Aorta (tissue), 5 donors: Measurements from ENCODE around the gene ENSA. TPM values are rescaled to one million over a fixed set of nuclear protein-coding genes. Genes with fewer than 3 reads are reported as not detected.
A peak's percentile ranks its signal among the peaks of the same experiment; 100 is the strongest.

Source experiments
- ATAC-seq: fragments of 200-7000 bp; cut with Tn5 transposase; one replicate; pipeline ENCODE4 v1.9.1; 2022; ENCODE audit warnings: moderate library complexity; ENCODE audit not compliant: low FRiP score
- DNase-seq, 2 donors: peaks; one replicate each; pipeline ENCODE4 v3.0.0-alpha.2; 2020
- H3K27ac ChIP-seq, 2 donors: one replicate each; pipeline ENCODE4 v1.5.1; 2013; ENCODE audit warnings: low read length in 2 of 2, mild to moderate bottlenecking in 2 of 2, moderate library complexity in 2 of 2, control low read depth in 1 of 2, inconsistent platforms in 1 of 2, low read depth in 1 of 2
- H3K27me3 ChIP-seq, 2 donors: one replicate each; pipeline ENCODE4 v1.6.1; 2013; ENCODE audit warnings: control low read depth in 1 of 2, low read length in 1 of 2, mild to moderate bottlenecking in 1 of 2, moderate library complexity in 1 of 2; ENCODE audit not compliant: insufficient read depth in 2 of 2, control insufficient read depth in 1 of 2
- H3K36me3 ChIP-seq, 2 donors: one replicate each; pipeline ENCODE4 v1.6.1; 2013; ENCODE audit warnings: control low read depth in 1 of 2, low read length in 1 of 2, mild to moderate bottlenecking in 1 of 2; ENCODE audit not compliant: insufficient read depth in 2 of 2, control insufficient read depth in 1 of 2
- H3K4me1 ChIP-seq, 2 donors: one replicate each; pipeline ENCODE4 v1.6.1; 2013; ENCODE audit warnings: low read length in 2 of 2, control low read depth in 1 of 2, mild to moderate bottlenecking in 1 of 2, moderate library complexity in 1 of 2; ENCODE audit not compliant: insufficient read depth in 2 of 2, control insufficient read depth in 1 of 2
- H3K4me3 ChIP-seq, 2 donors: one replicate each; pipeline ENCODE4 v1.5.1; 2013; ENCODE audit warnings: low read length in 2 of 2, control low read depth in 1 of 2, mild to moderate bottlenecking in 1 of 2
- H3K9me3 ChIP-seq: one replicate; pipeline ENCODE4 v1.6.1; 2013; ENCODE audit warnings: mild to moderate bottlenecking, low read length; ENCODE audit not compliant: control insufficient read depth
- WGBS, 2 donors: extraction: QIAGEN DNeasy Blood & Tissue Kit; methylation state at CpG; one replicate each; pipeline ENCODE4 v1.1.7; 2013; 5-methylcytosine and 5-hydroxymethylcytosine counted together
- intact Hi-C, 2 donors: fragments of 100-400 bp; cut with DNase I; formaldehyde crosslinking; loops; one replicate each; pipeline versions ENCODE4 v1.14.2 to v1.15.0; 2022
- polyA plus RNA-seq, 2 donors: library from polyadenylated mRNA; stranded (reverse); fragments of 200-250 nt; gene quantifications; one replicate each; pipeline ENCODE4 v1.2.3, GENCODE V29; 2013
- total RNA-seq, 2 donors: library from RNA; stranded (reverse); fragmentation: NEBNext Ultra II Directional; extraction: Animal tissue kit (Norgen Biotek cat#: 25700); gene quantifications; one replicate each; pipeline ENCODE4 v1.2.1, GENCODE V29; 2021
- donor health status: healthy with polysubstance abuse.
- donor health status: Bipolar disorder and iron deficiency.
- donor health status: DM: no; HTN: no; CAD: no.
- donor health status: DM: no; HTN: no; CAD: no.
- donor health status: DM: yes; HTN: yes; CAD: no.

ENSA gene
- total and polyA plus RNA-seq, 4 donors = 113 to 178 (median 143) TPM

DNA sequence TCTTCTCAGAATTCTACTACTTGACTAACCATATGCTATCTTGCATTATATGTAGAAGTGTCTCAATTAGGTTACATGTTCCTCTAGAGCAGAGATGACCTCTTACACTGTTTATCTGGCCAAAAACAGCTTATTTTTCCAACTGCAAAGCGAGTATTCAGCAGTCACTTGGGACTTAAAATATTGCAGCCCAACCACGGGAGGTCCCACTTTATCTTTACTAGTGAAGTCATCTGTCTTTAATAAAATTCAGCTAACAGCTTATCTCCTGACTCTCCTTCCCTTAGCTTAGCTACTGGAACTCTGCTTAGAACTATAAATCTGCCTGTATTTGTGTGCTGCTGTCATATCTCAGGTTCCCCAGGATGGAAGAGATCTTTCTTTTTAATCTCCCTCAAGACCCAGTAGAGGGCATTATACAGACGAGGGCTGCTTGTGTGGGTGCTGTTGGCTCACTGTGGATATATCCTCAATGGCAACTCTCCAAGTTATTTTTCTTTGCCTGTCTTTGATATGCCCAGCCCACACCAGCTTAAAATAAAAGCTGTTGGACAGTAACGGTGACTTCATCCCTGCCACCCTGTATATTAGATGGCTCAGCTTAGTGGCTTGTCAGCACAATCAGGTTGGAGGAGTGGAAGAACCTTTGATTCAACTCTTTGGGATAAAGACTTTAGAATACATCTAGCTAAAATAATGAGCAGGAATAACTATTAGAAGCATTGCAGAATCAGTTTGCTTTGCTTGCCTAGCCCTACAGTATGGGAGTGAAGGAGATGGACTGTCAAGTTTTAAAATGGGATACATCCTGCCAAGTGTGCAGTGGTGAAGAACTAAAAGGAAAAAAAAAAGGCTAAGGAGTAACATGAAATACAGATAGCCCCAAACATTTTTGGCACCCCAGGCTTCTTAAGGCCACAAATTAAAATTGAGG lies 9.6 kb downstream of the ENSA start:
- peaks cover 0 to 13% of the 10 kb centered on the region in 2 donors for H3K4me1 ChIP-seq
- peak overlapping the region; percentile 17 to 36 for H3K27ac ChIP-seq
- H3K4me3 ChIP-seq = no peak overlapping the region

GRCh38 chr1:150615346-150616201 lies 13.8 kb downstream of the ENSA start:
- intact Hi-C loops = loop anchor here in 1 of 2 donors (10.0 kb wide), 1 partner anchor 151 kb away; no protein-coding TSS in a partner anchor
- peaks cover 2 to 14% of the 10 kb centered on the region in 2 donors for H3K4me1 ChIP-seq
- H3K4me3 ChIP-seq = no peak overlapping the region
- DNase-seq (no peak), ATAC-seq (no peak)
- no peak overlapping the region for H3K27ac ChIP-seq
- 90 to 91% methylated on average over 12 of the region's 12 CpGs for WGBS, 2 donors
- no peaks in the 10 kb centered on the region for H3K36me3 ChIP-seq
- no peaks in the 10 kb centered on the region for H3K27me3 ChIP-seq
- H3K9me3 ChIP-seq = no peaks in the 10 kb centered on the region

More for the DNA sequence above, 9.6 kb downstream of the ENSA start:
- intact Hi-C loops = loop anchor here (2.0 to 10.0 kb wide), 3 partner anchors 43 to 155 kb away; no protein-coding TSS in a partner anchor
- DNase-seq (no peak), ATAC-seq (peak; percentile 64)
- 4% methylated on average over 4 of the region's 4 CpGs for WGBS, 2 donors
- Histone ChIP-seq H3K27me3 (no peaks in the 10 kb centered on the region), H3K9me3 (no peaks in the 10 kb centered on the region), H3K36me3 (peaks cover 0 to 5% of the 10 kb centered on the region in 2 donors)

DNA sequence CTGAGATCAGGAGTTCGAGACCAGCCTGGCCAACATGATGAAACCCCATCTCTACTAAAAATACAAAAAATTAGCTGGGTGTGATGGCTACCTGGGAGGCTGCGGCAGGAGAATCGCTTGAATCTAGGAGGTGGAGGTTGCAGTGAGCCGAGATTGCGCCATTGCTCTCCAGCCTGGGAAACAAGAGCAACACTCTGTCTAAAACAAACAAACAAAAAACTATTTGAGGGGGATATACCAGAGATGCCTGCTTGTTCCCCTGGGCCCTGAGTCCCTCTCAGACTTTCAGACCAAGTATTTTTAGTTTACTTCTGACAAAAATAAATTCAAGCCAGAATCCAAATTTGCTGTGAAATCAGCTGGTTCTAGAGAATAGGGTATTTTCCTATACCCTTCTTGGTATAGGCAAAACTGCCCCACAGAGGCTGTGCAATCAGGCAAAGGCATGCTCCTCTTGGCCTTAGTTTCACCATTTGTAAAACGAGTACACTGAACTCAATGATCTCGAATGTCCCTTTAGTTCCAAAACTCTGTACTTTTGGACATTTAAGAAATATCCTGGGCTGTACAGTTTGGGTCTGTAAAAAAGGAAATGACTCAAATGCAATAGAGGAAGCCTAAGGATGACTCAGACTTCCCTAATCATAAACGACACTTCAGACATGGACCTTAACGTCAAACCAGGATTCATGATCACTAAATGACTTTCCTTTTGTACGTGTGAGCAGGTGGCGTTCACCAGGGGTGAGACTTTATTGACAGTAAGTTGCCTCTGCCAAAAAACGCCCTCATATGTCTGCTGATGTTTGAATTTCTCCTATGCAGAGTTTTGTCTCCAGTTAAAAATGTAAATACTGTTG lies 16.1 kb downstream of the ENSA start:
- Histone ChIP-seq H3K9me3 (no peaks in the 10 kb centered on the region), H3K4me1 (peaks cover 2 to 9% of the 10 kb centered on the region in 2 donors), H3K4me3 (no peak overlapping the region), H3K36me3 (no peaks in the 10 kb centered on the region), H3K27me3 (no peaks in the 10 kb centered on the region), H3K27ac (peak overlapping the region; percentile 43 to 75)
- DNase-seq (no peak), ATAC-seq (peak; percentile 72)
- 29 to 30% methylated on average over 12 of the region's 12 CpGs for WGBS, 2 donors
- intact Hi-C loops = loop anchor here (2.0 to 10.0 kb wide), 2 partner anchors 34 to 148 kb away; partner anchors contain the start of gene MCL1 (in 2 of the 2)

DNA sequence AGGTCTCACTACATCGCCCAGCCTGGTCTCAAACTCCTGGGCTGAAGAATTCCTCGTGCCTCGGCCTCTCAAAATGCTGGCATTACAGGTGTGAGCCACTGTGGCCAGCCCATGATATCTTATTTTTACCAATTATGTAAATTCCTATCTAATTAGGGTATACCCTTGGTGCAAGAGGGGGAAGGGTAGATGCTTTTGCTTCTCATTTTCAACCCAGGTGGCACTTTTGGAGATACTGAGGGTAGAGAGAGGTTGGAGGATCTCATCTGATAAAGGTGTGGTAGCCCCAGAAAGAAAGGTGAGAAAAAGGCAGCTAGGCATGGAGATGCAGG lies 17.4 kb downstream of the ENSA start:
- DNase-seq (no peak), ATAC-seq (no peak)
- no peaks in the 10 kb centered on the region for H3K27me3 ChIP-seq
- intact Hi-C loops = loop anchor here (2.0 to 10.0 kb wide), 2 partner anchors 33 to 147 kb away; partner anchors contain the start of gene MCL1 (in 2 of the 2)
- no peak overlapping the region for H3K4me3 ChIP-seq
- H3K36me3 ChIP-seq = no peaks in the 10 kb centered on the region
- peaks cover 2 to 9% of the 10 kb centered on the region in 2 donors for H3K4me1 ChIP-seq
- peak overlapping the region; percentile 60 to 82 for H3K27ac ChIP-seq
- no peaks in the 10 kb centered on the region for H3K9me3 ChIP-seq
- 97 to 98% methylated on average over 3 of the region's 3 CpGs for WGBS, 2 donors

- H3K9me3 ChIP-seq = no peaks in the 10 kb centered on the region
- DNase-seq (no peak), ATAC-seq (no peak)
- H3K4me3 ChIP-seq = no peak overlapping the region
- intact Hi-C loops = loop anchor here in 1 of 2 donors (10.0 kb wide), 1 partner anchor 146 kb away; no protein-coding TSS in a partner anchor
- 96 to 97% methylated on average over 4 of the region's 4 CpGs for WGBS, 2 donors
- H3K4me1 ChIP-seq = peaks cover 2 to 9% of the 10 kb centered on the region in 2 donors
- H3K27me3 ChIP-seq = no peaks in the 10 kb centered on the region
- H3K27ac ChIP-seq = peak overlapping the region; percentile 60 to 76
- no peaks in the 10 kb centered on the region for H3K36me3 ChIP-seq
These were observed 18.8 kb downstream of the ENSA start for GRCh38 chr1:150610576-150610975.

DNA sequence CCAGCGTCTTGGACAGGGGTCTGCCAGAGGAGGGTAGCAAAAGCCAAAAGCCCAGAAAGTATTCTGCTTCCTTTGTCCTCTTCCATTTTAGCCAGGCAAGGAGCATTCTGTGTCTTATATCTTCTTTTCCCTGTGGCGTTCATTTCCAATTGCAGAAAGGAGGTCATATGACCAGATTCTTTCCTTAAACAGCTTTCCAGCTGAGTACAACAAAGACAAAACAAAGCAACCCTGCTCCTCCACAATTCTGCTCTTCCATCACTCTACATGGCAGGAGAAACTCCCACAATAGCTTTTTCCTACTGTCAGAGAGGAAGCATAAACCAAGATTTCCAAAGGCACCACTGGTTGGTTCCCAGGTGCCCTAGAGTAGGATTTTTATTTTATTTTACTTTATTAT lies 19.7 kb downstream of the ENSA start:
- intact Hi-C loops = loop anchor here in 1 of 2 donors (10.0 kb wide), 1 partner anchor 145 kb away; no protein-coding TSS in a partner anchor
- no peak overlapping the region for H3K4me3 ChIP-seq
- DNase-seq (no peak), ATAC-seq (no peak)
- no peaks in the 10 kb centered on the region for H3K36me3 ChIP-seq
- peak overlapping the region in 1 of 2 donors; percentile 84 for H3K27ac ChIP-seq
- WGBS, 2 donors = 6 to 8% methylated on average over 2 of the region's 2 CpGs
- peaks cover 2 to 9% of the 10 kb centered on the region in 2 donors for H3K4me1 ChIP-seq
- no peaks in the 10 kb centered on the region for H3K27me3 ChIP-seq
- no peaks in the 10 kb centered on the region for H3K9me3 ChIP-seq

- DNase-seq (no peak), ATAC-seq (no peak)
- Histone ChIP-seq H3K4me1 (peaks cover 0 to 12% of the 10 kb centered on the region in 2 donors), H3K36me3 (no peaks in the 10 kb centered on the region), H3K4me3 (no peak overlapping the region), H3K9me3 (no peaks in the 10 kb centered on the region), H3K27ac (no peak overlapping the region), H3K27me3 (no peaks in the 10 kb centered on the region)
- WGBS, 2 donors = 98% methylated on average over 7 of the region's 7 CpGs
- intact Hi-C loops = no loop called here
These were observed 22.8 kb downstream of the ENSA start for GRCh38 chr1:150606463-150607142.
